ENCODE data around the gene KBTBD4.
"Not testable (repeated sequence)": the region's sequence is repeated elsewhere in the genome, so short reads cannot be mapped to it uniquely, and the experiment has no call there.

Gene KBTBD4

GRCh38 chr11:47558695-47559094 lies 20.1 kb downstream of the KBTBD4 start:
- DNase-seq = no peak

DNA sequence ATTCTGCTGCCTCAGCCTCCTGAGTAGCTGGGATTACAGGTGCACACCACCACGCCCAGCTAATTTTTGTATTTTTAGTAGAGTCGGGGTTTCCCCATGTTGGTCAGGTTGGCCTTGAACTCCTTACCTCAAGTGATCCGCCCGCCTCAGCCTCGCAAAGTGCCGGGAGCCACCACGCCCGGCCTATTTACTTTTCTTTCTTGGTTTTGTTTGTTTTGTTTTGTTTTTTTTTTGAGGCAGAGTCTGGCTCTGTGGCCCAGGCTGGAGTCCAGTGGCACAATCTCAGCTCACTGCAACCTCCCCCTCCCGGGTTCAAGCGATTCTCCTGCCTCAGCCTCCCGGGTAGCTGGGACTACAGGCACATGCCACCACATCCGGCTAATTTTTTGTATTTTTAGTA lies 21.8 kb downstream of the KBTBD4 start:
- not testable (repeated sequence) for DNase-seq

- no peak for DNase-seq
Measured at GRCh38 chr11:47553406-47553743, 25.4 kb downstream of the KBTBD4 start.

DNA sequence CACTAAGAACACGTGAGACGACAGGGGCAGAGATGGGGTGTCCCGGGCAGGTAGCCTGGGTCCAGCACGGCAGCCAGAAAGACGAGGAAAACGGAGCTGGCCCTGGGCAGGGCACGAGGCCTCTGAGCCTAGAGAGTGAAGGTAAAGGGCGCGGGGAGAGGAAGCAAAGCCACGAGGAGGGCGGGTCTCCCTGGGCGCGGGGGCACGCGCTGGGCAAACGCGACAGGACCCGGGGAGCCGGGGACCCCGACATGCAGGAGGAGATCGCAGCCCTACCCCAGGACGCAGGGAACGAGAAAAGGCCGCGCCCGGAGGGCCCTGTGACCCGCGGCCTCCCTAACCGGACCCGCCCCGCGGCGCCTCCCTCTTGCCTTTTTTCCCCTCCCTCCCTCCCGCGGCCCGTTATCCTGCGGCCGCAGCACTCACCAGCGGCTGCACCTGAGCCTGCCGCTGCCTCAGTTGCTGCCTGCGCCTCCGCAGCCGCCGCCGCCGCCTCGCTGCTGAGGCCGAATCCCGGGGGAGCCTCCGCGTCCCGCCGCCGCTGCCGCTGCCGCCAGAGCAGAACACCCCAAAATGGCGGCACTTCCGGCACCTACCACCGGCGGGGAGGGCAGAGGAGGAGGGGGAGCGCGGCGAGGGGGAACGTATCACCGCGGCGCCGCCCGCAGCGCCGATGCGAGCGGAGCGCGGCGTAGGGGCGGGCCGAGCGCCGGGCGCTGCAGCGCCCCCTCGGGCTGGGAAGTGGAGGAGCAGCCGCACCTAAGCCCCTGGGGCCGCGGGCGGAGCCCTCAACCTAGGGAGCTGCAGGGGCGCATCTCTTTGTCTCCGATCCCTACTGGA lies 26.0 kb downstream of the KBTBD4 start, which contains the start of gene CELF1:
TSS of gene CELF1 (minus strand) at position 567 of the 840 bp plus-strand sequence. CDS start 53,609 bp downstream, outside the sequence.
- peak; percentile 95 for DNase-seq

DNA sequence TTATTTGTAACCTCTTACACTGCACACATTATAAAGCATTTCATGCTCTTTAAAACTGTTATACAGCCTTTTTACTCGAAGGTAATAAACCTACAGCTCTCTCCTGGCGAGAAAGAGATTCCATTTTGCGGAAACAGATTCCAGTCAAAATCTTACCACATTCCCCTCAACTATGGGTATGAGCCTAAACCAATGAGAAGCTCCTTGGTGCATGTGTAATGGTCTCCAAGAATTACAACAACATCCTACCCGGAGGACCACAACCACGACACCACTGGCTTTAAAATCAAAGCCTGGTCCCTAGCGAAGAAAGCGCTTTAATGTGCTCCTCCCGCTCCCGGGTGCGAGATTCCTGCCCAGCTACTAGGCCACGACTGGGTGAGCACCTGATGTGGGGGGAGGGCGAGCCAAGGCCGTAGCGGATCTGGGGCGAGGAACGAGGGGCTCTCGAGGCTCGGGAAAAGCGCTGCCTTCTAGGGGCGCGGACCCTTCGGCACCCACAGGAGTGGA lies 26.7 kb downstream of the KBTBD4 start:
- peak; percentile 36 for DNase-seq

DNA sequence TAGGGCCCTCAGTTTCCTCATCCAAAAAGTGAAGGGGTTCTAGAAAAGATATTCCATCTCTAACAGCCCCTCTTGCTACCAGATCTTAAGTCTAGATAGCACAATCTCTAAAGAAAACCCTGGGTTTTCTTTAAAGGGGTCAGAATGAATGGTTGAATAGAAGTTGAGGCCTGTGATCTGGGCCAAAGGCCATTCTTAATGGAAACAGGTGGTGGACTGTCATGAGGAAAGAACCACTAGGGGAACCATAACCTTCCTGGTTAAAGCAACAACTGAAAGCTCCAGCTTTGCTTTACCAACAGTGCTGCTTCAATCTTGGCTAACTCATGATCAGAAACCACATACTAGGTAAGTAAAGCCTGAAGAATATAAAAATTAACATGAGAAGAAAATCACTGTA lies 27.7 kb downstream of the KBTBD4 start:
- DNase-seq = peak; percentile 42

GRCh38 chr11:47550288-47551047 lies 28.3 kb downstream of the KBTBD4 start:
- DNase-seq = no peak

GRCh38 chr11:47546274-47546673 lies 32.5 kb downstream of the KBTBD4 start:
- DNase-seq = not testable (repeated sequence)

DNA sequence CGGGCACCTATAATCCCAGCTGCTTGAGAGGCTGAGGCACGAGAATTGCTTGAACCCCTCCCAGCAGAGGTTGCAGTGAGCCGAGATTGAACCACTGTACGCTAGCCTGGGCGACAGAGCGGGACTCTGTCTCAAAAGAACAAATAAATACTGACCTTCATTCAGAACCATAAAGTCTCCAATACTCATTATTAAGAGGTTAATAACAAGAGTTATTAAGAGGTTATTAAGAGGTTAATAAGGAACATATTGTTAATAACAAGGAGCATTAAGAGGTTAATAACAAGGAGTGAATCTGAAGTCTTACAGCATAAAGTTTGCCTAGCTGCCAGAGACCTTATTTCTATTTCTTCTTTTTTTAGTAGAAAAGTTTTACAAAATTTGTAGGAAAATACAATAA lies 33.5 kb downstream of the KBTBD4 start:
- no peak for DNase-seq

DNA sequence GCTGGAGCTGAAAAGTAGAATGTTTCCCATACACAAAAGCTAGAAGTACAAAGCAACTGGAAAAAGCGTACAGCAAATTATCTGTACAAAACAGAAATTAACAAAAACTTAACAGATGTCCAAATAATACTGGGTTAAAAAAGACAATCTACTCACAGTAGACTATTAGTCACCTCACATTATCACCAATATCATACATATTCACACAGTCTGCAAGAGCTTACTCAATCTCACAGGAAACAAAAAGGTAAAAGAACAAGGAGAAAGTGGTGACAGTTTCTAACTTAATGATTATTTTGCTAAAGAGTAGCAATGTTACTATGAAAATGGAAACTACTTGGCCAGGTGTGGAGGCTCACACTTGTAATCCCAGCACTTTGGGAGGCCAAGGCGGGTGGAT lies 37.7 kb downstream of the KBTBD4 start:
- no peak for DNase-seq

- no peak for DNase-seq
Measured at GRCh38 chr11:47539681-47540039, 39.1 kb downstream of the KBTBD4 start.

DNA sequence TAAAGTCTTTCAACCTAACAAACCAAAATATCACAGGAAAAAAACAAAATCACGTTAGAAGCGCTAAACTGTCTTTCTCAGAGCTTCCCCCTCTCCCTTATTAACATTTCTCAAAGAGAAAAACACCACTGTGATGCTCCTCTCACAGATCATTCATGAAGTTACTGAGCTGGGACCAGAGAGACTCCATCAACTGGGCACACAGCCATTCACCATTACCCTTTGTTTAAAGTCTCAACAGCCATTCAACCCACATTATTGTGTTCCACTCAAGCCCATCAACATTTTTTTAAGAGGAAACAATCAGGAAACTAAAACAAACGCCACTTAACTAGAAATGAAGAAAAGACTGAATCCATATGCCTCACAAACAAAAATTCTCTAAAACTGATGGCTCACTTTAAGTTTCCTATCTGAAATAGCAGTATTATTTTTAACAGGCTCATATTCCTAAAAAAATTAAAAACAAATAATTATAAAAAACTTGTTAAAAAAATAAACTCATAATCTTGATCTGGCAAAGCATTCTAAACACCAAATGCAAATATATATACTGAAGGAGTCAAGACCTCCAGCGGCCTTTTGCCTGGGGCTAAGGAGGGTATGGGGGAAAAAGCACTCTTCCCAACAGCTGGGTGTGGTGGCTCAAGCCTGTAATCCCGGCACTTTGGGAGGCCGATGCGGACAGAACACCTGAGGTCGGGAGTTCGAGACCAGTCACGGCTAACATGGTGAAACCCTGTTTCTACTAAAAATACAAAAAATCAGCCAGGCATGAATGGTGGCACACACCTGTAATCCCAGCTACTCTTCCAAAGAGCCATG lies 39.8 kb downstream of the KBTBD4 start:
- DNase-seq = no peak

- DNase-seq = no peak
Measured at GRCh38 chr11:47536915-47537314, 41.9 kb downstream of the KBTBD4 start.

DNA sequence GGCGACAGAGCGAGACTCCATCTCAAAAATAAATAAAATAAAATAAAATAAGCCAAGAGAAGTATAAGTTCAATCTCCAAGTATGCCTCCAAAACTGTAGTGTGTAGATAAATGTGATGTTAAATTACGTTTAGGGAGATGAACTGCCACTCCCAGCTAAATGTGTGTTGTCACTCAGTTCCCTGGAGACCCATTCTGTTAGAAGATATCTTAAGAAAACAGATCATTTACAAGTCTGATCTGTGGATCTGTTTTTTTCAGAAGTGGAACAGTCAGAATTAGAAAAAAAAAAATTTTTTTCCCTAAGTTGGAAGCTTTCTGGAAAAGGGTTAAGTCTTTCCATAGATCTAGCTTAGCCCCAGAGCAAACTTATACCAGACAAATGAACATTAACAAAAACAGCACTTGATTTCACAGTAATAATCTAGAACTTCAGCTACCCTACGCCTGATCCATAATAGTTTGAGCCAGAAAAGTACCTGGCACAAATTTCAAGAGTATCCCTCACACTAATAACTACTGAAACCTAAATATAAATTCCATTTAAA lies 44.0 kb downstream of the KBTBD4 start:
- no peak for DNase-seq

GRCh38 chr11:47533690-47534151 lies 45.0 kb downstream of the KBTBD4 start:
- no peak for DNase-seq

- no peak for DNase-seq
Measured at GRCh38 chr11:47532597-47533213, 46.1 kb downstream of the KBTBD4 start.

- DNase-seq = no peak
Measured at GRCh38 chr11:47531666-47532065, 47.1 kb downstream of the KBTBD4 start.

- not testable (repeated sequence) for DNase-seq
Measured at GRCh38 chr11:47530721-47531120, 48.0 kb downstream of the KBTBD4 start.

DNA sequence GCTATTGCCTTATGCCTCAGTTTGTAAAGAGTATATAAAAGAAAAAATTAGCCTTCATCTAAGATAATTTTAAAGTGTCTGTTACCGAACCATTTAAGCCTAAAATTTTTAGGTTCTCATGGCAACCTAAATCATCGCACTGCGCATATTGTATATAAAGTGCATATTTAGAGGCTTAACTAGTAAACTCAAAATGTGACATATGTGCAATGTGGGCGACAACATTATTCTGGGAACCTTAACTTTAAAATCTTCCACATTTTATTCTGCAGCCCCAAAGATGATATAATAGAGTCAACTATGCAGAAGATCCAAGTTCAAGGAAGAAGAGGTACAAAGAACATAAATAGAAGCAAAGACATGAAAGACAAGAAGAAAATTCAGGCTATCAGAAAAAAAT lies 48.8 kb downstream of the KBTBD4 start:
- DNase-seq = no peak

DNA sequence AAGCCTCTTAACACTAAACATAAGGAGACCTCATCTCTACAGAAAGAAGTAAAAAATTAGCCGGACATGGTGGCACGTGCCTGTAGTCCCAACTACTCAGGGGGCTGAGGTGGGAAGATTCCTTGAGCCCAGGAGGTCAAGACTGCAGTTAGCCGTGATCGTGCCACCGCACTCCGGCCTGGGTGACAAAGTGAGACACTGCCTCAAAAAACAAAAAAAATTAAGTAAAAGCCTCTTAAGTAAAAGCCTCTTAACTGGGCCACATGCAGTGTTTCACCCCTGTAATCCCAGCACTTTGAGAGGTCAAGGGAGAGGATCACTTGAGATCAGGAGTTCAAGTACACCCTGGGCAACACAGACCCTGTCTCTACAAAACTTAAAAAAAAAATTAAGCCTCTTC lies 51.6 kb downstream of the KBTBD4 start:
- no peak for DNase-seq

GRCh38 chr11:47526032-47526431 lies 52.7 kb downstream of the KBTBD4 start:
- not testable (repeated sequence) for DNase-seq

DNA sequence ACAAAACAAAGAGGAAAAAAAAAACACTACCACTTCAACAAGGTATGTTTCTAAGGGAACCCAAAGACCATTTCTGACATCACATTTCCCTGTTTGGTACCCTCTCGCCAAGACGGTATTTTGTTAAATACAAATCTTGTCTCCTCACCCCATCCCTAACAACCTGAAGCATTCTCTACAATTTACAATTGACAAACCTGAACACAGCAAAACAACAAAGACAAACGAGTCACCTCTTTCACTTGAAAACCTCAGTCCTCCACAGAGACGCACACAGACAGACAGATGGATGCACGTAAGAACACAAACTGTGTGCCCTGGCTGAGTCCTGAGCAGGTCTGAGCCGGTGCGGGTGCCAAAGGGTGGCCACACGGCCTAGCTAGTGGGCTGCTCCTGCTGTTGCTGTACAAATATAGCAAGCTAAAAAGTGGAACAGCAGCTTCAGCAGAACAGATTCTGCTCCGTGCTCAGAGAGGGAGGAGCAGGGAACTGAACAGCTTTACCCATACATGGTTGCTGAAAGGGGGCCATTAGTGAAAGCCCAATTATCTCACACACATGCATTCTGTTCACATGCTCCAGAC lies 54.4 kb downstream of the KBTBD4 start:
- DNase-seq = peak; percentile 21

Measured in activated CD4-positive, alpha-beta T cell treated with anti-CD3 and anti-CD28 coated beads, Interleukin-10, Interleukin-2, amounts not matched to agents 100 ng/mL and 50 ng/mL, durations not matched to agents 16 hours and 8 hours (primary cell).